Activated T-cell treated with anti-CD3 and anti-CD28 coated beads, Interleukin-2, amount 50 U/mL, for 48 hours (primary cell): ENCODE data around the gene DUSP14.
"Not testable (repeated sequence)": the region's sequence is repeated elsewhere in the genome, so short reads cannot be mapped to it uniquely, and the experiment has no call there.

ENCODE experiments used
- DNase-seq, 2 experiments: peaks; one replicate each; pipeline ENCODE4 v3.0.0-alpha.2; 2020

Gene DUSP14, protein sequence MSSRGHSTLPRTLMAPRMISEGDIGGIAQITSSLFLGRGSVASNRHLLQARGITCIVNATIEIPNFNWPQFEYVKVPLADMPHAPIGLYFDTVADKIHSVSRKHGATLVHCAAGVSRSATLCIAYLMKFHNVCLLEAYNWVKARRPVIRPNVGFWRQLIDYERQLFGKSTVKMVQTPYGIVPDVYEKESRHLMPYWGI

DNA sequence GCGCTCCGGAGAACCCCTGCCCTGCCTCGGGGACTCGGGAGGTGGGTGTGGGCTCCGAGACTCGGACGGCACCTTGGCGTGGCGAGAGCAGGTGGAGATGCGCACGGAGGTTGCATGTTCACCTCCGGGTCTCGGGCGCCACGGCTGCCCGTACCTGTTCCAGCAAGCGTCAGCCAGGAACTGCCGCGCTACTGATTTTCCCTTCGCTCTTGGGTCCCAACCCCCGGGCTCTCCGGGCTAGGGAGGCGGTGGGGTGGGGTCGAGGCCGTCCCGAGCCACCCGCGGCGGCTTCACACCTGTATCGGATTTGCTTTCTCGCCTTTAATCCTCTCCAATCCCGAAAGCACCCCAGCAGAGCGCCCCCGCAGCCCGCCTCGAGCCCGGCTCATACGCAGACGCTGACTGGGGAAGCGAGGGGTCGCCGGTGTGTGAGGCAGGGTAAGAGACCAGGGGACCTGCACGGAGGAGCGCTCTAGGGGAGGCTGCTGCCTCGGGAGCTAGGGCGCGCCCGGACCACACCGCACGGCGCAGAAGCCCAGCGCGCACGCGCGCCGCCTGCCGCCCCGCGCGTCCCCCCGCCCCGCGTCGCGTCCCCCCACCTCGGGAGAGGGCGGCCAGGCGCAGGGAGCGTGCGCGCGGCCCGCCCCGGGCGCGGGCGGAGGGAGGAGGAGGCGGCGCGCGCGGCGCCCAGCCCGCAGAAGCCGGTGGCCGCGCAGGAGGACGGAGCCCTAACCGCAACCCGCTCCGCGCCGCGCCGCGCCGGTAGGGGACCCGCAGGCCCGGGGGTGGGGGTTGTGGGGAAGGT, at the start of gene DUSP14:
TSS of gene DUSP14 (plus strand) at position 695 of the 805 bp plus-strand sequence. CDS start 22,382 bp downstream, outside the sequence.
- peak; percentile 81 to 86 for DNase-seq

DNA sequence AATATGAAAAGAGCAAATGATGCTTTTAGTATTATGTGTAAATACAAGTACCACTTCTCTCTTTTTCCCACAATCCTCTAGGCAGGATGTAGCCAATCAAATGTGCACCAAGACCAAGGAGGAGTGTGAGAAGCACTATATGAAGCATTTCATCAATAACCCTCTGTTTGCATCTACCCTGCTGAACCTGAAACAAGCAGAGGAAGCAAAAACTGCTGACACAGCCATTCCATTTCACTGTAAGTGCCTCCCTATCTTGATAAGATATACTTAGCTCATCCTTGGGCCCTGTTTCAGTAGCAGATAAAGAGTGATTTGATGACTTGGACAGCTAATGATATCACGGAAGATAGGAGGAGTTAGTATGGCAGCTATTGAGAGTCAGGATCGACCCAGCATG, 49.3 kb upstream of the DUSP14 start:
- no peak for DNase-seq

DNA sequence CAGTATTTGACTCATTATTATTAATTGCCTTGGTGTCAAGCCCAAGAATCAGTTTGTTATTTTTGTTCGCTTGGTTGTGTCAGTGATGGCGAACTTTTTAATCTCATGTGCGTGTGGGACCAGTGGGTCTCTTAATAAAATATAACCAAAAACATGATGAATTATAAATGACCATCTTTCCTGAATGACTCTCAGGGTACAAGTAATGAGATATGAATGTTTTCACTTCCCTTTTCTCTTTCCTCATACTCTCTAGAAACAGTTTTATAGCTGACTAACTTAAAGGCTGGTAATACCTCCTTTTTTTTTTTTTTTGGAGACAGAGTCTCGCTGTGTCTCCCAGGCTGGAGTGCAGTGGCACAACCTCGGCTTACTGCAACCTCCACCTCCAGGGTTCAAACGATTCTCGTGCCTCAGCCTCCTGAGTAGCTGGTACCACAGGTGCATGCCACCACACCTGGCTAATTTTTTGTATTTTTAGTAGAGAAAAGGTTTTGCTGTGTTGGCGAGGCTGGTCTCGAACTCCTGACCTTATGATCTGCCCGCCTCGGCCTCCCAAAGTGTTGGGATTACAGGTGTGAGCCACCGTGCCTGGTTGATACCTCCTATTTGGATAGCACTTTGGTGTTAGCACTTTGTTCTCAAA, 48.2 kb upstream of the DUSP14 start:
- not testable (repeated sequence) for DNase-seq

DNA sequence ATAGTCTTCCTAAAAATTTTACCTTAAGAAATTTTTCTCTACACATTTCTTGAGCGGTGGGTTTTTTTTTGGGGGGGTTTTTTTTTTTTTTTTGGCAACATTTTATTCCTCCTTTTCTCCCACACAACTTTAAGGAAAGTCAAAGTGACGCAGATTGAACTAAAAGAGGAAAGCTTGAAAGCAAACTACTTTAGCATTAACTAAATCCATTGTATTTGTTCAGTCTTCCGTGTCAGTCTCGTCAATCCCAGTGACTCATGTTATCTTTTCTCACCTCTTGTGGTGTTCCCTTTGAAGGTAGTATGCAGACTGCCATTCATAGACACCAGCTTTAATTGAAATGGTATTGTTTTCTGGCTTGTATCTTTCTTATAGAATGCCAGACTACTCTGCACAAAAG, 43.7 kb upstream of the DUSP14 start:
- no peak for DNase-seq

DNA sequence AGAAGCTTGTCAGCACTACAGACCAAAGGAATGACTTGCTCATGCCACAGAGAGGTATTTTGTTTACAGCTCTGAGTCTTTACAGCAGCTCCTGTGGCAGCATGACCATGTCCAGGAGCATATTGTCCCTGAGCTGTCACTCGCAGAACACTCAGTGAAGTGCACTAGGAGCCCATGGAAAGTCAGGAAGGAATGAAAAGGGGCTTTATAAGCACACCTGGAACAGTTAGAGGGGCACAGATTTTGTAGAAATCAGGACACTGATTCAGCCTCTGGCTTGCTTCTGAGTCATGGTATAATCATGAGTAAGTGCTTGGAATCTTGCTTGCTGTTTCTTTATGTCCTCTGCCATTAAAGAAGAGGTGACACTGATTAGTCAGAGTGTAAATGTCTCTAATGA, 42.0 kb upstream of the DUSP14 start:
- DNase-seq: no peak

DNA sequence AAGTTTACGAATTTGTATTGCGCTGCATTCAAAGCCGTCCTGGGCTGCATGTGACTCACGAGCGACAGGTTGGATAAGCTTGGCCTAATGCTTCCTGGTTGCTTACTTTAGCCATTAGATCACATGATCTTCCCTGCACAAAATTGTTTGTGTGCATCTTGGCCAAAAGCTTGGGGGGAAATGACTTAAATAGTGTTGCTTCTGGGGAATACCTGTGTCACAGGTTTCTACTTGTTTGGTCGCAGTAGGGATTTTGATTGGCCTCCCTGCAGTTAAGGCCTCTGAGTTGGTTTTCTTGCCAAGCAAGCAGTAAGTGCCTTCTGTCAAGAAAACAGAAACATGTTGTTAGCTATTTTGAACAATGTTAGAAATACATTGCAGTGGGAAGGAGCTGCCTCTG, 39.6 kb upstream of the DUSP14 start:
- no peak for DNase-seq

DNA sequence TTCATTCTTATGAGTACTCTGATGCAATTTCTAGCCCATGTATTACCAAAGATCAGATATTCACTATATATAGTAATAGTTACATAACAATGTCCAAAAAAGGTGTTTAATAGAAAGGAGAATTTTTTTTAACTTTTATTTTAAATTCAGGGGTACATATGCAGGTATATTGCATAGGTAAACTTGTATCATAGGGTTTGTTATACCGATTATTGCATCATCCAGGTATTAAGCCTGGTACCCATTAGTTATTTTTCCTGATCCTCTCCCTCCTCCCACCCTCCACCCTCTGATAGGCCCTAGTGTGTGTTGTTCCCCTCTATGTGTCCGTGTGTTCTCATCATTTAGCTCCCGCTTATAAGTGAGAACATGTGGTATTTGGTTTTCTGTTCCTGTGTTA, 31.9 kb upstream of the DUSP14 start:
- not testable (repeated sequence) for DNase-seq

DNA sequence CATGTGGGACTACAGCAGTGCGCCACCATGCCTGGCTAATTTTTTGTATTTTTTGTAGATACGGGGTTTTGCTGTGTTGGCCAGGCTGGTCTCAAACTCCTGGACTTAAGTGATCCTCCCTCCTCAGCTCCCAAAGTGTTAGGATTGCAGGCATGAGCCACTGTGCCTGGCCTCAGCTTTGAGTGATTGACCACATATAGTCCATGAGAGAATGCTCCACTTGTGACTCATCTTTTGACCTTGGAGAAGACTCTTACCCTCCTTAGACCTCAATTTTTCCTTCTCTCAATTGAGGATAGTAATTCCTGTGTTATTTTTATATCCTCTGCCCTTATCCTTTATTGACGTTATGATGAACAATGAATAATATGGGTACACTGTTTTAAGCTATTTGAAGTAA, 30.9 kb upstream of the DUSP14 start:
- DNase-seq: no peak

DNA sequence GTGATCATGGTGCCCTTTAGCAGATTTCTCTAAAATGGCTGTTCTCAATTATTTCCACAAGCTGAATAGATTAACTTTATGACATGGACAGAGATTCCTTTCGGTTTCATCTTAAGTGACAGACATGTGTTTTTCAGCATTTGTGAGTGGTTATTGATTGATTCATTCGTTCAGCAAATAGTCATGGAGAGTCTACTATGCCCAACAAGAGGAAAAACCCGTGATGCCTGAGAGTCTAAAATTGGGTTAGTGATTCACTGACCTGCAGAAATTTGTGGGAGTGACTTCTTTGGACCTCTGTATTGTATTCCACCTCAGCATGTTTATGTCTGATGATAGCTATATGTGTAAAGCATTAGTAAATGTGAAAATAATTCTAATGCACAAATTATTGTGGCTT, 28.0 kb upstream of the DUSP14 start:
- no peak for DNase-seq

DNA sequence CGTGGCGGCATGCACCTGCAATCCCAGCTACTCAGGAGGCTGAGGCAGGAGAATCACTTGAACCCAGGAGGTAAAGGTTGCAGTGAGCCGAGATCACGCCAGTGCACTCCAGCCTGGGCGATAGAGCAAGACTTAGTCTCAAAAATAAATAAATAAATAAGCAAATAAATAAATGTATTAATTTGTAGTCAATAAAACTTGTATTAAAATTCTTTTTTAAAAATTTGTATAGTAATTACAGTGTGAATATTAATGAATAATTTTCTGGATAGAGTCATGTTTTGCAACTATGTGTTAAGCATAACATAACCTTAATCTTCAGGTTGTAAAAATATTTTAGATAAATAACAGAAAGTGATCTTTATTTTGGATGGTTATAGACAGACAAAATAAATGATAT, 27.2 kb upstream of the DUSP14 start:
- DNase-seq: no peak

DNA sequence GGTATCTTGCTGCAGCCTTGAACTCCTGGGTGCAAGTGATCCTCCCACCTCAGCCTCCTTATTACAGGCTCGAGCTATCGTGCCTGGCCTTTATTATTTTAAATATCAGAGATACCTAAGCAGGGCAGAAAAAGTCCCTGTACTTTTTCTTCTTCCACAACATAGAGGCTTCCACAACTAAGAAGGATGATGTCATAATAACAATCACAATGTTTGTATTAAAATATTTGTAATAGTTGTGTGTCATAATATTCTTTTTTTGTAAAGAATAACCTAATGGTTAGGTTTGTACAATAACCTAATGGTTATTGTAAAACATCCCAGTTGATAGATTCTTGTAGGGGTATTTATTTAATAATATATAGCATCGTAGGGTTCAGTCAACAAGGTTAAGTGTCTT, 26.7 kb upstream of the DUSP14 start:
- DNase-seq: no peak

DNA sequence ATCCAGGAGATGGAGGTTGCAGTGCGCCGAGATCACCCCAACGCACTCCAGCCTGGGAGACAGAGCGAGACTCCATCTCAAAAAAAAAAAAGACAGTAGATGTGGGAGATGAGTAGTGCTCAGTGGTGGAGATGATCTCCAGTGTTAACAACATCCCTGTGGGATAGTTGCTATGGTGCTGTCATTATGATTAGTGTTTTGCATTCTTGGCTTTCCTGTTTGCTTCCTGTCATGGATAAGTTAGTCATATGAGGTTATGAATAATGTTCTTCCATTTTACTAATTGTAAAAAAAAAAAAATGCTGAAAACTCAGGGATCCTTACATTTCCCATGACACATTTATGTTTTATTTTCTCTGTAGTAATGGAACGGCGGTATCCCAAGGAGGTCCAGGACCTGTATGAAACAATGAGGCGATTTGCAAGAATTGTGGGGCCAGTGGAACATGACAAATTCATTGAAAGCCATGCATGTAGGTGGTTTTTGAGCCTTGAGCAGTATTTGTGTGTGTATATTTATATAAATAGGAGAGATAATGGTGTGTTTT, 24.5 kb upstream of the DUSP14 start:
- DNase-seq: no peak

DNA sequence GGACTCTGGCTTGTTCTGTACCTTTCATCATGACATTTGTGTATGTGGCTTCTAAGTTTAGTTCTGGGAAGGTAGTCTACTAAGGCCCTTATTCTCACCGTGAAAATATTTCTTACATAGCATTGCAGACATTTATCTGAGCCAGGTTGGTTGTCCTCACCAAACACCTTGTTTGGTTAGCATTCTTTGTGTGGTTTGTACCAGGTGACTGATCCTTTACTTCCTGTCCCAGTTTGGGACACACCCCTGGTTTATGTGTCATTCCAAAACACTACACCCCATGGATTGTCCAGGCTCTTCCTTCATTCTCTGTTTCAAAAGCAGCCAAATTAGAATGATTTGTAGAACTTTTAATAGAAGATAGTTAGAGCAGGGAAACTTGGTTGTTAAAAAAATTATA, 23.2 kb upstream of the DUSP14 start:
- no peak for DNase-seq

DNA sequence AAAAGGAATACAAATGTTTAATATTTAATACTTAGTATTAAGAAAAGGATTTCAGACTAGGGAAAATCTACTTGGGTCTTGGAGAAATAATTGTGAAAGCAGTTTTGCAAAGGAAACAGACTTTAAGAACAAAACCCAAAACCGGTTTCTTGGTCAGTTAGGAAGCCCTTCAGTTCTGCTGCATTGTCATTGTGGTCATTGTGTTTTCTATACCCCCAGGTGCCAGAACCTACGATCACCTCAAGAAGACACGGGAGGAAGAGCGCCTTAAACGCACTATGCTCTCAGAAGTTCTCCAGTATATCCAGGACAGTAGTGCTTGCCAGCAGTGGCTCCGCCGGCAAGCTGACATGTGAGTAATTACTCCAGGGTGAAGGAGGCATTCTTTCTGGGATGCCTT, 19.5 kb upstream of the DUSP14 start:
- no peak for DNase-seq

DNA sequence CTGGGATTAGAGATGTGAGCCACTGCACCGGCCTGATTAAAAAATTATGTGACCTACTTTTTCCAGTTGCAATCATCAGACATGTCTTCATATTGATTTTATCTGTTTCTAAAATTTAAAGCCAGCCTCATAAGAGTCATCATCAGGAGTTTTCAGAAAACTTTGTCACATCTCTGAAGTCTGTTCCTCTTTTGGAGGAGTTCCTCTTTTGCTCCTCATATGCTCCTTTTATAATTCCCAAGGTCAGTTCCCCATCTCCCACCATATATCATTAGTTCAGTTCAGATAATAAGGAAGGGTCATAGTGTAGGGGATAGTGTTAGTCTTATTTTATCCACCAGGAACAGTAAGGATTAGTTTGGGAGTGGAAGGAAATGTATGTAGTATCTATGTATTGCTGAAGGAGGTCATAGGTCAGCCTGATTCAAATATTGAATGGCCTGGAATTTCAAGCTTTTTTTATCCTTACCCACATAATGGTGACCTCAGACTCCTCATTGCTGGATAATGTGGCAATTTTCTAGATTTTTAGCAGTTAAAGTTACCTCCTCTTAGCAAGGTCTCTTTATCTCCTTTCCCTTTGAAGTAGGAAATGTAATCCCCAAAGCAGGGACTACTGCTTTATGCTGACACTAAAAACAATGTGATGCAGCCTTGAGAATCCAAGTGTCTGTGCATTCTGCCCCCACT, 13.8 kb upstream of the DUSP14 start:
- no peak for DNase-seq

DNA sequence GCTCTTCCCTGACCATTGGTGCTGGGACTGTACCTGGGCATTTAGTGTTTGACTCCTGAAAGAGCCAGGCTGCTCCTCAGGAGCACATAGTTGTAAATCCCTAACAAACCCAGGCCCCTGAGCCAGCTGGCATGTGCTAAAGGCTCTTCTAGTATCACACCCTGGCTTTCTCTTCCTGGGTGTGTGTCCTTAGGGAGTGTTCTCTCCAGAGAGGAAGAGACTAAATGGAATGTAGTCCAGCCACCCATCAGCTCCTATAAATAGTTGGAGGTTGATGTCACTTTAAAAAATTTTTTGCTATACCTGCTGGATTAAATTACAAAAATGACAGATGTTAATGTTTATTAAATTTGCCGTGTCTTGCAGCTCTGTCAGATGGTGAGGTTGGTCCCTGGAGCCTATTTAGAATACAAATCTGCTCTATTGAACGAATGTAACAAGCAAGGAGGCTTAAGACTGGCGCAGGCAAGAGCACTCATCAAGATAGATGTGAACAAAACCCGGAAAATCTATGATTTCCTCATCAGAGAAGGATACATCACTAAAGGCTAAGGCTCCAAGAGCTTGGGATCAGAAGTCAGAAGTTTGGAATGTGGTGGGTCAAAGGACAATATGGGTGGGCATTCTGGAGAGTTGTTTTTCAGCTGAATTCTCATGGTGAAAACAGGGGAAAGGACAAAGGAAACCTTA, 13.1 kb upstream of the DUSP14 start:
- no peak for DNase-seq

DNA sequence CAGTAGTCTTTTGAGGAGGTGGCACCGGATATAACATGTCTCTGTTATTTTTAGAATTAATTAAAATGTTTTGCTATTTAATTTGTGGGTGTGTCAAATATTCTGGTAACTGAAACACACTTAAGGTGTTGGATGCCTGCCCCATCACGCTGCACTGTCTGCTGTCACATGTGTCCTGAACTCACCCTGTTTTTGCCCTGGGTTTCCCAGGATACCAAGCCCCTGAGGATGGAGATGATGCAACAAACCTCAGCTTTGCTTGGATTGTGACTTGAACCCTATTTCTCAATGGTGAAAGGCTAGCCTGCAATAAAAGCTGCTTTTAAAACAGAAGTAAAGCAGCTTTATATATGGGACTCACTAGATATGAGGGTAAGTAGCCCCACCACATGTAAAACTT, 11.5 kb upstream of the DUSP14 start:
- DNase-seq: no peak

DNA sequence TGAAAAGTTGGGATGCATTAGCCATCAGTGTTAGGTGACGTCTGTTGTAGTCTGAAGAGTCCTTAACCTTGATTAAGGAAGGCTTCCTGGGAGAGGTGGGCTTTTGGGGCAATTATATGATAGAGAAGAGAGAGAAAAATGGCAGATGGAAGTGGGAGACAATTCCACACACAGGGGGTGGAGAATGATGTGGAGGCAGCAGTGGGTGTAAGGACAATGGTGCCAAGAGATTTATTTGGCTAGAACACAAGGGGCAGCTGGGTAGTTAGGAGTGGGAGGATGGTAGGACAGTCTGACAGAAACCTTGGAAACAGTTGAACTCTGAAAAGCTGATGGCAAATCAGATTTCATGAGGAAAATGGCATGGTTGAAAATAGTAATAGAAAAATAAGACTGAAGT, 10.7 kb upstream of the DUSP14 start:
- DNase-seq: no peak

DNA sequence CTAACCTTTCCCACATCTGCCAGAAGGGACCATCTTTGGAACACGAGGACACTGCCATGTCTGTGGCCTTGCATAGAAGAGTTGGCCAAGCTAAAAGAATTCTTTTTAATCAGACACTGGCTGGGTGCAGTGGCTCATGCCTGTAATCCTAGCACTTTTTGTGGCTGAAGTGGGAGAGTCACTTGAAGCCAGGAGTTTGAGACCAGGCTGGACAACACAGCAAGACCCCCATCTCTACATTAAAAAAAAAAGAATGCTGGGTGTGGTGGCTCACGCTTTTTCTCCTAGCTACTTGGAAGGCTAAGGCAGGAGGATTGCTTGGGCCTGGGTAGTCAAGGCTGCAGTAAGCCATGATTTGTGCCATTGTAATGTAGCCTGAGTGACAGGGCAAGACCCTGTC, 9.3 kb upstream of the DUSP14 start:
- DNase-seq: no peak

DNA sequence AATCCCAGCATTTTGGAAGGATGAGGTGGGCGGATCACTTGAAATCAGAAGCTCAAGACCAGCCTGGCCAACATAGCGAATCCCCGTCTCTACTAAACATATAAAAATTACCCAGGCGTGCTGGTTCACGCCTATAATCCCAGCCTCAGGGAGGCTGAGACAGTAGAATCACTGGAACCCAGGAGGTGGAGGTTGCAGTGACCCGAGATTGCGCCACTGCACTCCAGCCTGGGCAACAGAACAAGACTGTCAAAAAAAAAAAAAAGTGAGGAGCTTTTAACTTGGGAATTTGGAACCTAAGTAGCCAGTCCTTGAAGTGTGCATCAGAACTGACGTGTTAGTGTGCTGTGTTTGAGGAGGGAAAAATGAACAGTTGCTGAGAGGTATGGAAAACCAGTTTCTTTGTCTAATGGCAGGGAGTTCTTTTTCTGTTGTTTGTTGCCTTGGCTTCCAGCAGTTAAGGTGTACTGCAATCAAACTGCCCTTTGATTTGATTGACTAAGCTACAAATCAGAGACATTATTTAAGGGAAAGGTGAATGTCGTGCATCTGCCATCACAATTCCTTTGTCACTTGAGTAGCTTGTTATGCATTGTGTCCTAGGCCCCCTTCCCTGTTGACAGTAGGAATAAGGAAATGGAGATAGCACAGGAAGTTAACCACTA, 8.6 kb upstream of the DUSP14 start:
- DNase-seq: no peak

DNA sequence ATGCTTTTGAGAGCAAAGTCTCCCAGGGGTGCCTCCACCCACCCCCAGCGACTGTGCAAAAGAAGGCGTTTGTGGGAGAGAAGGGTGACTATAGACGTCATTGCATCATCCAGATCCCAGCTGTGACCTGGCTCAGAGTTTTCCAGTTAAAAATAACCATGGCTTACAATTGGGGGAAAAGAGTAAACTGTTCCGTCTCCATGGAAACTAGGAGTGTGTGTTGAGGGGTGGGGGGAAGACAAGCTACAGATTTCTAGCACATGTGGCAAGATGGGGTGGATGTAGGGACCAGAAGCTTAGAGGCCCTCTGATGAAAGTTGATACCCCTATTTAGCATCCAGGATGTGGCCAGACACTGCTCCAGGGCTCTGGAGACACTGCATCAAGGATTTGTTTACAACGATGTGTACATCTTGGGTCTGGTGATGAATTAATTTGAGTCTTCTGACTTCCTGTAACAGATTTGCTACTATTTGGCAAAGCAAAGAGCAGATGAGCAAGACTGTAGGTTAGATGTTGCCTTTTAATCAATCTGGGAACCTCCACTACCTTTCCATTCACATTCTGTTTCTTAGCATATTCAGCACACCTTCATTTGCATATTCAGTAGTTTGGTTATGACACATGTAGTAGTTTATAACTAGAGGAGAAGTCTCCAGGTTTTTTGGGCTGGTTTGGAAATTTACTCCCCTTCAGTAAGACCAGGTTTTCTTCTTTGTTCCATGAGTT, 6.2 kb upstream of the DUSP14 start:
- DNase-seq: no peak
